ENCODE results near the gene INTS15.
"Not testable (repeated sequence)": the region's sequence is repeated elsewhere in the genome, so short reads cannot be mapped to it uniquely, and the experiment has no call there.

The INTS15 gene

GRCh38 chr7:6589829-6590644 lies at the start of gene INTS15:
TSS of gene INTS15 (plus strand) at chr7:6590021. CDS start at chr7:6590284, 263 bp downstream.
- DNase-seq: peak; percentile 76

GRCh38 chr7:6542368-6542767 lies 47.5 kb upstream of the INTS15 start:
- no peak for DNase-seq

GRCh38 chr7:6545398-6546126 lies 44.3 kb upstream of the INTS15 start:
- no peak for DNase-seq

- no peak for DNase-seq
Measured at GRCh38 chr7:6546498-6547251, 43.1 kb upstream of the INTS15 start.

GRCh38 chr7:6547400-6547799 lies 42.4 kb upstream of the INTS15 start:
- DNase-seq: no peak

- no peak for DNase-seq
Measured at GRCh38 chr7:6551016-6551511, 38.8 kb upstream of the INTS15 start, which contains the start of gene GRID2IP. TSS of gene GRID2IP (minus strand) at chr7:6551461. CDS start at chr7:6551436, 25 bp downstream.

- DNase-seq: no peak
Measured at GRCh38 chr7:6553448-6554044, 36.3 kb upstream of the INTS15 start.

GRCh38 chr7:6554848-6555247 lies 35.0 kb upstream of the INTS15 start:
- no peak for DNase-seq

GRCh38 chr7:6556196-6556595 lies 33.6 kb upstream of the INTS15 start:
- DNase-seq: no peak

GRCh38 chr7:6558837-6559236 lies 31.0 kb upstream of the INTS15 start:
- no peak for DNase-seq

- DNase-seq: no peak
Measured at GRCh38 chr7:6559896-6560295, 29.9 kb upstream of the INTS15 start.

- DNase-seq: no peak
Measured at GRCh38 chr7:6562106-6562505, 27.7 kb upstream of the INTS15 start.

- no peak for DNase-seq
Measured at GRCh38 chr7:6563936-6564770, 25.7 kb upstream of the INTS15 start.

- no peak for DNase-seq
Measured at GRCh38 chr7:6565655-6566054, 24.2 kb upstream of the INTS15 start.

GRCh38 chr7:6567886-6568285 lies 21.9 kb upstream of the INTS15 start:
- DNase-seq: no peak

GRCh38 chr7:6571160-6571779 lies 18.6 kb upstream of the INTS15 start:
- no peak for DNase-seq

- DNase-seq: no peak
Measured at GRCh38 chr7:6575281-6576023, 14.4 kb upstream of the INTS15 start.

- DNase-seq: no peak
Measured at GRCh38 chr7:6576024-6576866, 13.6 kb upstream of the INTS15 start.

GRCh38 chr7:6576867-6577368 lies 12.9 kb upstream of the INTS15 start:
- DNase-seq: not testable (repeated sequence)

All from stimulated activated naive CD4-positive, alpha-beta T cell treated with Interleukin-2 at 50 U/mL for 16 hours (primary cell).